ENCODE results near the gene TP53RK.
A peak's percentile ranks its signal among the peaks of the same experiment; 100 is the strongest.
"Not testable (repeated sequence)": the region's sequence is repeated elsewhere in the genome, so short reads cannot be mapped to it uniquely, and the experiment has no call there.

Gene TP53RK

GRCh38 chr20:46683939-46684750 lies 5.1 kb downstream of the TP53RK start:
- DNase-seq (ENCODE audit: low read depth in 3 of 3) = no peak

GRCh38 chr20:46683668-46683938 lies 5.6 kb downstream of the TP53RK start:
- no peak for DNase-seq (ENCODE audit: low read depth in 3 of 3)

- no peak for DNase-seq (ENCODE audit: low read depth in 3 of 3)
These were observed 6.1 kb downstream of the TP53RK start for GRCh38 chr20:46683011-46683667.

GRCh38 chr20:46682063-46682821 lies 7.0 kb downstream of the TP53RK start:
- no peak for DNase-seq (ENCODE audit: low read depth in 3 of 3)

GRCh38 chr20:46681032-46681854 lies 8.0 kb downstream of the TP53RK start:
- peak; percentile 49 to 64 (median 60) for DNase-seq (ENCODE audit: low read depth in 3 of 3)

GRCh38 chr20:46680684-46681031 lies 8.6 kb downstream of the TP53RK start:
- no peak for DNase-seq (ENCODE audit: low read depth in 3 of 3)

GRCh38 chr20:46678516-46678915 lies 10.7 kb downstream of the TP53RK start:
- DNase-seq (ENCODE audit: low read depth in 3 of 3) = no peak

- DNase-seq (ENCODE audit: low read depth in 3 of 3) = no peak
These were observed 11.6 kb downstream of the TP53RK start for GRCh38 chr20:46677608-46678007.

- not testable (repeated sequence) for DNase-seq (ENCODE audit: low read depth in 3 of 3)
These were observed 12.5 kb downstream of the TP53RK start for GRCh38 chr20:46676649-46677316.

- no peak for DNase-seq (ENCODE audit: low read depth in 3 of 3)
These were observed 14.8 kb downstream of the TP53RK start for GRCh38 chr20:46674253-46675083.

GRCh38 chr20:46673394-46674252 lies 15.6 kb downstream of the TP53RK start:
- no peak for DNase-seq (ENCODE audit: low read depth in 3 of 3)

GRCh38 chr20:46672543-46673148 lies 16.6 kb downstream of the TP53RK start:
- no peak for DNase-seq (ENCODE audit: low read depth in 3 of 3)

GRCh38 chr20:46671866-46672542 lies 17.2 kb downstream of the TP53RK start:
- DNase-seq (ENCODE audit: low read depth in 3 of 3) = no peak

GRCh38 chr20:46670585-46671584 lies 18.4 kb downstream of the TP53RK start:
- DNase-seq (ENCODE audit: low read depth in 3 of 3) = no peak

GRCh38 chr20:46670228-46670584 lies 19.0 kb downstream of the TP53RK start:
- no peak for DNase-seq (ENCODE audit: low read depth in 3 of 3)

GRCh38 chr20:46666818-46667515 lies 22.3 kb downstream of the TP53RK start:
- no peak for DNase-seq (ENCODE audit: low read depth in 3 of 3)

- DNase-seq (ENCODE audit: low read depth in 3 of 3) = no peak
These were observed 22.9 kb downstream of the TP53RK start for GRCh38 chr20:46666306-46666705.

All from stimulated activated CD4-positive, alpha-beta T cell treated with anti-CD3 and anti-CD28 coated beads, TNF-alpha, amount 100 ng/mL, for 24 hours (primary cell).